ENCODE data around the gene HGD.

HGD gene

DNA sequence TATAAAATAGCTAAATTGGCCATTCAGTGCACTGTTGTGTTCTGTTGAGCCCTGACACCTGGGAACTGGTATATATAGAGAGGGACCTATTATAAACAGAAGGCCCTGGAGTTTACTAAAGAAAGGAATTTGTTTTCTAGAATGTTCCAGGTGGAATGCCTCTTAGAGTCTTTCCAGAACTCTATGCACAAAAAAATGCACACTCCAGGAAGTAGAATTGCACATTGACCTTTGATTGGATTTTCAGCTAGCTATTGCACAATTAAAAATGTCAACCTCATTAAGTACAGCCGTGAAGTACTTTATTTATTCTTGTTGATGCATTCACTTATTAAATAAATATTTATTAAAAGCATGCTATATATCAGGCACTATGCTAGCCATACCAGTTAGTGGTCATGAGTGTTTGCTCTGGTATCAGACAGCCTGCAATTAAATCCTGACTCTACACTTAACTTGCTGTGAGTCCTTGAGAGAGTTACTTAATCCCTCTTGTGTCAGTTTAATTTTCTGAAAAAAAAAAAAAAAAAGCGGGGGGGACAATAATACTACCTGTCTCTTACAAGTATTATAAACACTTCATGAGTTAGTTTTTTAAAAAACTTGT is 45.1 kb downstream of the HGD start:
- TF ChIP-seq CTCF (conservative IDR thresholded peaks at IDR 0.05; ENCODE audit: low read depth, low read length), result no peak
- no peak overlapping the region for H3K4me2 ChIP-seq

DNA sequence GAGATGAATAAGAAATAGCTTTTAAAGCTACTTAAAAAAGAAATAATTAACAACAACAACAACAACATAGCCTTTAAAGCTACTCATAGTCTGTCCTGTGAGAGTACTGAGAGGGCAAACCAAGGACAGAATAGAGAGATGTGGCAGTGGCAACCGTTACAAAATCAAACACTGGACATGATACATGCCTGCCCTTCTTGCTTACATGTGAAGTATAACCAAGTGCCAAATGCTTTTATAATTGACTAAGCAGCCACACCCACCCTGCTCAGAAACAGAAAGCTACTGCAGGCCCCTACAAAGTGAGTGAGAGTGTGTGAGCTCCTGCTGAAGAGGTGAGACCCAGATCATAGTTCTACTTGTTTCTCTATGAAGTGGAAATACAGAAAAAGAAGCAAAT is 47.5 kb downstream of the HGD start:
- Histone ChIP-seq H3K4me1 (ENCODE audit: low read depth, poor library complexity, severe bottlenecking) (no peaks in the 10 kb centered on the region), H3K27ac (no peak overlapping the region), H3K4me2 (no peak overlapping the region), H3K4me3 (IDR thresholded peaks at IDR 0.05; ENCODE audit: insufficient read depth, low read depth, low read length) (no peak overlapping the region), H3K9ac (no peak overlapping the region), H3K36me3 (ENCODE audit: insufficient read depth) (no peaks in the 10 kb centered on the region), H2AFZ (ENCODE audit: low read depth) (no peak overlapping the region), H4K20me1 (ENCODE audit: insufficient read depth) (no peaks in the 10 kb centered on the region), H3K79me2 (ENCODE audit: insufficient read depth, low read depth) (no peaks in the 10 kb centered on the region), H3K27me3 (ENCODE audit: insufficient read depth, low read depth) (no peaks in the 10 kb centered on the region)
- TF ChIP-seq CTCF (conservative IDR thresholded peaks at IDR 0.05; ENCODE audit: low read depth, low read length), result no peak

More for the DNA sequence above, 45.1 kb downstream of the HGD start:
- Histone ChIP-seq H3K4me1 (ENCODE audit: low read depth, poor library complexity, severe bottlenecking) (no peaks in the 10 kb centered on the region), H3K4me3 (IDR thresholded peaks at IDR 0.05; ENCODE audit: insufficient read depth, low read depth, low read length) (no peak overlapping the region), H3K9ac (no peak overlapping the region), H4K20me1 (ENCODE audit: insufficient read depth) (no peaks in the 10 kb centered on the region), H3K36me3 (ENCODE audit: insufficient read depth) (no peaks in the 10 kb centered on the region), H3K27me3 (ENCODE audit: insufficient read depth, low read depth) (no peaks in the 10 kb centered on the region), H3K27ac (no peak overlapping the region), H2AFZ (ENCODE audit: low read depth) (no peak overlapping the region), H3K79me2 (ENCODE audit: insufficient read depth, low read depth) (no peaks in the 10 kb centered on the region)

DNA sequence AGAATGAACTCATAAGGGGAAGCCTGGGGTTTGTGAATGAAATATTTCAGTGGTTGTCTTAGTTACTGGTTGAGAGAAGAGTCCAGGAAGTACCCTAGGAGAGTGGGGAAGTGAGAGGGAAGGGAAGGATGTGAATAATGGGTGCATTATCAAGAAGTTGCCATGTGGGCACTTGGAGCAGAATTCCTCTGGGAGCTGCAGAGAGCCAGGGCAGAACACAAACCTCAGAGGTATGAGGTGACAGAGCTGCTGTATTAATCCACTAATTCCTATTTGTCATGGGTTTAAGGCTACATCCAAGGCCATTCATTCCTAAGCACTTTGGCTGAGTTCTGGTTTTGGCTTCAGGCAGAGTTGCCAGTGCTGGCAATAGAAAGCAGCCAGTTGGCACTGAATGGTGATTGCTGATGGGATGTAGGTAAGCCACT is 56.9 kb downstream of the HGD start:
- Histone ChIP-seq H3K4me3 (IDR thresholded peaks at IDR 0.05; ENCODE audit: insufficient read depth, low read depth, low read length) (no peak overlapping the region), H3K79me2 (ENCODE audit: insufficient read depth, low read depth) (no peaks in the 10 kb centered on the region), H3K4me1 (ENCODE audit: low read depth, poor library complexity, severe bottlenecking) (no peaks in the 10 kb centered on the region), H3K27ac (no peak overlapping the region), H3K36me3 (ENCODE audit: insufficient read depth) (no peaks in the 10 kb centered on the region), H4K20me1 (ENCODE audit: insufficient read depth) (no peaks in the 10 kb centered on the region), H2AFZ (ENCODE audit: low read depth) (no peak overlapping the region), H3K9ac (no peak overlapping the region), H3K4me2 (no peak overlapping the region), H3K27me3 (ENCODE audit: insufficient read depth, low read depth) (no peaks in the 10 kb centered on the region)
- TF ChIP-seq CTCF (conservative IDR thresholded peaks at IDR 0.05; ENCODE audit: low read depth, low read length), result no peak

DNA sequence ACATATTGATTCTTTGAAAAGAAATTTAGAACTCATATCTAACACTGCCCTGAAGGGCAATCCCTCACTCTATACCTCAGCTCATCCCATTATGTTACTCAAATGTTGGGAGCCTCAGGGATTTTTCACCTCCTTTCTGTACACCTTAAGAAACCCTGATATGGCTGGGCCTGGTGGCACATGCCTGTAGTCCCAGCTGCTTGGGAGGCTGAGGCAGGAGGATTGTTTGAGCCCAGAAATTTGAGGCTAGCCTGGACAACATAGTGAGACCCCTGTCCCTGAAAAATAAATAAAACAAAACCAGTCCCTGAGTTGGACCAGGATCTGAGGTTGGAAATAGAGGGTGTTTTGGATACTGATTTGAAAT is 58.3 kb downstream of the HGD start:
- Histone ChIP-seq H3K9ac (no peak overlapping the region), H3K4me2 (no peak overlapping the region), H3K79me2 (ENCODE audit: insufficient read depth, low read depth) (no peaks in the 10 kb centered on the region), H3K4me3 (IDR thresholded peaks at IDR 0.05; ENCODE audit: insufficient read depth, low read depth, low read length) (no peak overlapping the region), H3K27ac (no peak overlapping the region), H3K36me3 (ENCODE audit: insufficient read depth) (no peaks in the 10 kb centered on the region), H3K27me3 (ENCODE audit: insufficient read depth, low read depth) (no peaks in the 10 kb centered on the region), H2AFZ (ENCODE audit: low read depth) (no peak overlapping the region), H4K20me1 (ENCODE audit: insufficient read depth) (no peaks in the 10 kb centered on the region), H3K4me1 (ENCODE audit: low read depth, poor library complexity, severe bottlenecking) (no peaks in the 10 kb centered on the region)
- TF ChIP-seq CTCF (conservative IDR thresholded peaks at IDR 0.05; ENCODE audit: low read depth, low read length), result no peak
